ENCODE data around the gene MICAL1. TPM values are rescaled to one million over a fixed set of nuclear protein-coding genes. Genes with fewer than 3 reads are reported as not detected.

The MICAL1 gene
- total and polyA plus RNA-seq, 2 donors (not counting 3 experiments of a cell fraction or from before 2014, with no cell fraction given) = 36.5 to 39.4 TPM

DNA sequence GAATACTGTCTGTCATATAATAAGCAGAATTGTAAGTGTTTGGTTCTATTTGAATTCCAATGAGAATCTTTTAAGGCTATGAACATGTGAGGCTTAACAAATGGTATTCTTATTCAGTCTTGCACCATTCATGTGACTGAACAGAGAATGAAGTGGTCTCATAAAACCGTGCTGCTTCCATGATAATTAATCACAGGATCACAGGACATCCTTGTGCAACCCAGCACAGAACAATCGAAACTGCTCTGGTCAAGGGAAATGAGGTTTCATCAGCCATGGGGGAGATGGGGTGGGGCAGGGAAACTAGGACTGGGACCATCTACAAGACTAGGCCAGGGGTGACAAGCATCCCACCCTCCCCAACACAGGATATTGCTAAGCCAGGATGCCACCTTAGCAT, 21.1 kb downstream of the MICAL1 start:
- CTCF ChIA-PET = no interaction called here
- no peak overlapping the region for H3K4me3 ChIP-seq (replicated peaks in 1 of 3; ENCODE audit: insufficient read depth in 1 of 3, low read depth in 1 of 3, low read length in 3 of 3)
- no peak overlapping the region for H3K4me2 ChIP-seq (ENCODE audit: insufficient read depth, low read length)
- H3K79me2 ChIP-seq (ENCODE audit: control insufficient read depth, insufficient read depth, low read length) = no peaks in the 10 kb centered on the region
- TF ChIP-seq JUN (IDR thresholded peaks at IDR 0.05; ENCODE audit: borderline replicate concordance, insufficient read depth, insufficient read length, low read depth) = no peak
- TF ChIP-seq, protein P1, sequence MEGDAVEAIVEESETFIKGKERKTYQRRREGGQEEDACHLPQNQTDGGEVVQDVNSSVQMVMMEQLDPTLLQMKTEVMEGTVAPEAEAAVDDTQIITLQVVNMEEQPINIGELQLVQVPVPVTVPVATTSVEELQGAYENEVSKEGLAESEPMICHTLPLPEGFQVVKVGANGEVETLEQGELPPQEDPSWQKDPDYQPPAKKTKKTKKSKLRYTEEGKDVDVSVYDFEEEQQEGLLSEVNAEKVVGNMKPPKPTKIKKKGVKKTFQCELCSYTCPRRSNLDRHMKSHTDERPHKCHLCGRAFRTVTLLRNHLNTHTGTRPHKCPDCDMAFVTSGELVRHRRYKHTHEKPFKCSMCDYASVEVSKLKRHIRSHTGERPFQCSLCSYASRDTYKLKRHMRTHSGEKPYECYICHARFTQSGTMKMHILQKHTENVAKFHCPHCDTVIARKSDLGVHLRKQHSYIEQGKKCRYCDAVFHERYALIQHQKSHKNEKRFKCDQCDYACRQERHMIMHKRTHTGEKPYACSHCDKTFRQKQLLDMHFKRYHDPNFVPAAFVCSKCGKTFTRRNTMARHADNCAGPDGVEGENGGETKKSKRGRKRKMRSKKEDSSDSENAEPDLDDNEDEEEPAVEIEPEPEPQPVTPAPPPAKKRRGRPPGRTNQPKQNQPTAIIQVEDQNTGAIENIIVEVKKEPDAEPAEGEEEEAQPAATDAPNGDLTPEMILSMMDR (IDR thresholded peaks at IDR 0.05; ENCODE audit: extremely low read depth in 1 of 2, insufficient read depth in 1 of 2, low read depth in 1 of 2, low read length in 2 of 2) = no peak
- no peak for TF ChIP-seq GATA2 (IDR thresholded peaks at IDR 0.05; ENCODE audit: insufficient read depth, insufficient read length, low read depth, low read length)
- H4K20me1 ChIP-seq (replicated peaks; ENCODE audit: control insufficient read depth, extremely low read depth, insufficient read depth, low read length) = no peaks in the 10 kb centered on the region
- dilution Hi-C loops (cut with MboI; ENCODE audit: extremely low pct_ligation_motif_present, low sequenced_read_pairs) = no loop called here
- no peaks in the 10 kb centered on the region for H3K9me3 ChIP-seq (replicated peaks; ENCODE audit: control insufficient read depth, insufficient read depth, low read length)
- H3K4me1 ChIP-seq (ENCODE audit: control insufficient read depth, extremely low read depth, insufficient read depth, low read length) = peaks cover under 1% of the 10 kb centered on the region
- H3K36me3 ChIP-seq (ENCODE audit: control insufficient read depth in 2 of 2, extremely low read depth in 1 of 2, insufficient read depth in 2 of 2, low read length in 2 of 2) = no peaks in the 10 kb centered on the region
- H2AFZ ChIP-seq (ENCODE audit: low read depth, low read length) = no peak overlapping the region
- FAIRE-seq (no peak), DNase-seq (ENCODE audit: low read depth, low spot score) (no peak)
- H3K9me1 ChIP-seq (replicated peaks; ENCODE audit: control insufficient read depth, extremely low read depth, insufficient read depth, low read length) = no peaks in the 10 kb centered on the region
- intact Hi-C loops (cut with micrococcal nuclease) = no loop called here
- POLR2A ChIA-PET = no interaction called here
- no TSS peak for BruUV-seq (replicated peaks)
- peaks cover 0 to 3% of the 10 kb centered on the region in 2 experiments for H3K27me3 ChIP-seq (ENCODE audit: control insufficient read depth in 2 of 2, insufficient read depth in 2 of 2, low read length in 2 of 2)
- no peak overlapping the region for H3K27ac ChIP-seq (ENCODE audit: insufficient read depth, low read depth, low read length)
- H3K9ac ChIP-seq (replicated peaks; ENCODE audit: extremely low read depth, insufficient read depth, low read length) = no peak overlapping the region

DNA sequence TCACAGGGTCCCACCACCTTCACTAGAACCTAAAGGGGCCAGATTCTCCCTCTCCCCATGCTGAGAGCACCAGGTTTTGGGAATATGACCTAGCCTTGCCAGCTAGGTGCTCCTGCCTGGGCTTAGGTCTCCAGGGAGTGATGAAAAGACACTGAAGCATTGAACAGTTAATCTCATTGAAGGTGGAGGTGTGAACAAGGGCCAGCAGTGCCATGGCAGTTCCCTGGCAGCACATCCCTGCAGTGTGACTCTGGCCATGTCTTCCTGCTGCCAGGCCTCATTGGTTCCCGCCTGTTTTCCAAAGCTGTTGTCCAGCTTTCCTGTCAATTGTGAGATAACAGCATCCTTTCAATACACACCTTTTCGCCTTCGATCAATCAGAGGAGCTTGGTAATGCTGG, 26.1 kb downstream of the MICAL1 start:
- dilution Hi-C loops (cut with MboI; ENCODE audit: extremely low pct_ligation_motif_present, low sequenced_read_pairs) = no loop called here
- H3K27ac ChIP-seq (ENCODE audit: insufficient read depth, low read depth, low read length) = no peak overlapping the region
- intact Hi-C loops (cut with micrococcal nuclease) = no loop called here
- H3K9ac ChIP-seq (replicated peaks; ENCODE audit: extremely low read depth, insufficient read depth, low read length) = no peak overlapping the region
- no peak overlapping the region for H3K4me3 ChIP-seq (replicated peaks in 1 of 3; ENCODE audit: insufficient read depth in 1 of 3, low read depth in 1 of 3, low read length in 3 of 3)
- POLR2A ChIA-PET = no interaction called here
- BruUV-seq (replicated peaks) = no TSS peak
- FAIRE-seq (no peak), DNase-seq (ENCODE audit: low read depth, low spot score) (no peak)
- H3K4me1 ChIP-seq (ENCODE audit: control insufficient read depth, extremely low read depth, insufficient read depth, low read length) = peaks cover 6% of the 10 kb centered on the region
- H4K20me1 ChIP-seq (replicated peaks; ENCODE audit: control insufficient read depth, extremely low read depth, insufficient read depth, low read length) = no peaks in the 10 kb centered on the region
- H3K36me3 ChIP-seq (ENCODE audit: control insufficient read depth in 2 of 2, extremely low read depth in 1 of 2, insufficient read depth in 2 of 2, low read length in 2 of 2) = no peaks in the 10 kb centered on the region
- H3K79me2 ChIP-seq (ENCODE audit: control insufficient read depth, insufficient read depth, low read length) = no peaks in the 10 kb centered on the region
- TF ChIP-seq JUN (IDR thresholded peaks at IDR 0.05; ENCODE audit: borderline replicate concordance, insufficient read depth, insufficient read length, low read depth) = no peak
- TF ChIP-seq, protein P1 (IDR thresholded peaks at IDR 0.05; ENCODE audit: extremely low read depth in 1 of 2, insufficient read depth in 1 of 2, low read depth in 1 of 2, low read length in 2 of 2) = no peak
- no peak overlapping the region for H2AFZ ChIP-seq (ENCODE audit: low read depth, low read length)
- H3K27me3 ChIP-seq (ENCODE audit: control insufficient read depth in 2 of 2, insufficient read depth in 2 of 2, low read length in 2 of 2) = peaks cover 0 to 3% of the 10 kb centered on the region in 2 experiments
- no peaks in the 10 kb centered on the region for H3K9me1 ChIP-seq (replicated peaks; ENCODE audit: control insufficient read depth, extremely low read depth, insufficient read depth, low read length)
- no peaks in the 10 kb centered on the region for H3K9me3 ChIP-seq (replicated peaks; ENCODE audit: control insufficient read depth, insufficient read depth, low read length)
- no peak overlapping the region for H3K4me2 ChIP-seq (ENCODE audit: insufficient read depth, low read length)
- CTCF ChIA-PET = interaction anchor here (1.0 kb wide), 1 partner anchor 32 kb away, joined by 3 read pairs; no protein-coding TSS in a partner anchor
